Neutrophil (primary cell): ENCODE results near the gene EIF4EBP2.

Source experiments
- H3K27ac ChIP-seq: fragments of 200-600 bp; sonication (generic); 2 replicates; pipeline ENCODE4 v1.5.1; 2016; ENCODE audit warnings: mild to moderate bottlenecking, moderate library complexity
- H3K27me3 ChIP-seq: fragments of 200-600 bp; sonication (generic); 2 replicates; pipeline ENCODE4 v1.6.0; 2016; ENCODE audit warnings: mild to moderate bottlenecking
- H3K36me3 ChIP-seq: fragments of 200-600 bp; sonication (generic); 2 replicates; pipeline ENCODE4 v1.5.1; 2017
- H3K4me1 ChIP-seq, 2 experiments: fragments of 200-600 bp in 1 of 2; sonication (generic) in 1 of 2; 1 replicate in 1 of 2; 2 replicates in 1 of 2; pipeline versions ENCODE4 v1.5.1 to v1.6.1; 2013 to 2016; ENCODE audit warnings: low read depth in 1 of 2, low read length in 1 of 2, mild to moderate bottlenecking in 1 of 2, moderate library complexity in 1 of 2; ENCODE audit not compliant: control insufficient read depth in 1 of 2, insufficient read depth in 1 of 2
- H3K4me3 ChIP-seq, 2 experiments: fragments of 200-600 bp in 1 of 2; sonication (generic) in 1 of 2; 1 replicate in 1 of 2; 2 replicates in 1 of 2; pipeline ENCODE4 v1.5.1; 2013 to 2016; ENCODE audit warnings: low read depth in 1 of 2, low read length in 1 of 2, mild to moderate bottlenecking in 1 of 2, moderate library complexity in 1 of 2
- H3K9me3 ChIP-seq: fragments of 200-600 bp; sonication (generic); 2 replicates; pipeline ENCODE4 v1.5.1; 2016
- TF ChIP-seq, protein P1 (sequence below): fragments of 200-600 bp; sonication (generic); IDR thresholded peaks from 2 replicates; pipeline ENCODE4 v1.5.1; 2016; ENCODE audit warnings: antibody characterized with exemption

Gene EIF4EBP2

DNA sequence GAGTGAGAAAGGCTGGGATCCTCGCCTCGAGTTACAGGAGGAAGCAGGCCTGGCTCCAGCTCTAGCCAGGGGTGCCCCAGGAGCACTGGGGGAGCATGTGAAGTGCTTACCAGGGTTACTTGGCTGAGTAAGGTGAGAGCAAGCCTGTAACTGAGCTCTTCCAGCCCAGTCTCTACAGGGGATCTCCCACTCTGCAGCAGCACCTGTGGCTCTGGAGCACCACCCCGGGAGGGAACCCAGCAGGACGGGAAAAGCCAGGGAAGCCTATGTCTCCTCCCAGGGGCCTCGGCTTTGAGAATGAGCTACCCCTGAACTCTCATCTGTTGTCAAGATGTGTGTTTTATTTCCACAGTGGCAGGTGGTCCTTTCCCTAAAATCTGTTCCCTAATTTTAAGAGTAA is 32.1 kb upstream of the EIF4EBP2 start:
- Histone ChIP-seq H3K4me3 (no peak overlapping the region), H3K27me3 (no peaks in the 10 kb centered on the region), H3K4me1 (no peaks in the 10 kb centered on the region), H3K9me3 (no peaks in the 10 kb centered on the region), H3K36me3 (no peaks in the 10 kb centered on the region), H3K27ac (no peak overlapping the region)
- TF ChIP-seq, protein P1, sequence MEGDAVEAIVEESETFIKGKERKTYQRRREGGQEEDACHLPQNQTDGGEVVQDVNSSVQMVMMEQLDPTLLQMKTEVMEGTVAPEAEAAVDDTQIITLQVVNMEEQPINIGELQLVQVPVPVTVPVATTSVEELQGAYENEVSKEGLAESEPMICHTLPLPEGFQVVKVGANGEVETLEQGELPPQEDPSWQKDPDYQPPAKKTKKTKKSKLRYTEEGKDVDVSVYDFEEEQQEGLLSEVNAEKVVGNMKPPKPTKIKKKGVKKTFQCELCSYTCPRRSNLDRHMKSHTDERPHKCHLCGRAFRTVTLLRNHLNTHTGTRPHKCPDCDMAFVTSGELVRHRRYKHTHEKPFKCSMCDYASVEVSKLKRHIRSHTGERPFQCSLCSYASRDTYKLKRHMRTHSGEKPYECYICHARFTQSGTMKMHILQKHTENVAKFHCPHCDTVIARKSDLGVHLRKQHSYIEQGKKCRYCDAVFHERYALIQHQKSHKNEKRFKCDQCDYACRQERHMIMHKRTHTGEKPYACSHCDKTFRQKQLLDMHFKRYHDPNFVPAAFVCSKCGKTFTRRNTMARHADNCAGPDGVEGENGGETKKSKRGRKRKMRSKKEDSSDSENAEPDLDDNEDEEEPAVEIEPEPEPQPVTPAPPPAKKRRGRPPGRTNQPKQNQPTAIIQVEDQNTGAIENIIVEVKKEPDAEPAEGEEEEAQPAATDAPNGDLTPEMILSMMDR, result no peak

DNA sequence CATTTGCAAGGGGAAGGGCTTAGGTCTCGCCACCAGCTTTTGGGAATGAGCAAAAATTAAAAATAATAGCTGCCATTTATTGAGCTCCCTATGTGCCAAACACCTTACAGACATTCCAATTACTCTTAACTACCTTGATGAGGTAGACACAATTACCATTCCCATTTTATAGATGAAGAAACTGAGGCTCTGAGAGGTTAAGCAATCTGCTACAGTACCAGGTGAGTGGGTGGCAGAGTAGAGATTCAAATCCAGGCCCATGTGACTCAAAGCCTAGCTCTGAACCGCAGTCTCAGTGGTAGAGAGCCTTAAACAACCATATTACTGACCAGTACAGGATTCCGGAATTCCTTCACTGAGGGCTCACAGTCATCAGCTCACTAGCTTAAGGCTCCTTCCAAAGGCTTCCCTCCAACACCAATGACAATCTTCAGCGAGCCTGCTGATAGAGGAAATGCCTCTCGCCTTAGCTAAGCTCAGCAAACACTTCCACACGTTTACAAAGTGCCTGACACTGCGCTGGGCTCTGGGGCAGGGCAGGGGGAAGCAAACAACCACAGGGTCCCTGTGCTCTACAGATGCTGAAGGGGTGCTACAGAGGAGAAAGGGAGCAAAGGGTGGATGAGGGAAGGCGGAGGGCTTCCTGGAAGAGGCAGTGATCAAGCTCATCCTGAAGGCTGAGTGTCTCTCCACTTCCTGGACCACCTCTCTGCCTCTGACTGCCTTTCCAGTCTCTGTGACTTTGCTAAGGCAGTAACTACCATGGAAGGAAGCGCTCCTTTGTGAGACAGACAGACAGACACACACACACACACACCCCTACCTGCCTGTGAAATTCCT is 28.9 kb upstream of the EIF4EBP2 start:
- TF ChIP-seq, protein P1, result no peak
- Histone ChIP-seq H3K9me3 (no peaks in the 10 kb centered on the region), H3K36me3 (no peaks in the 10 kb centered on the region), H3K27ac (no peak overlapping the region), H3K27me3 (peaks cover 4% of the 10 kb centered on the region), H3K4me1 (no peaks in the 10 kb centered on the region), H3K4me3 (no peak overlapping the region)

DNA sequence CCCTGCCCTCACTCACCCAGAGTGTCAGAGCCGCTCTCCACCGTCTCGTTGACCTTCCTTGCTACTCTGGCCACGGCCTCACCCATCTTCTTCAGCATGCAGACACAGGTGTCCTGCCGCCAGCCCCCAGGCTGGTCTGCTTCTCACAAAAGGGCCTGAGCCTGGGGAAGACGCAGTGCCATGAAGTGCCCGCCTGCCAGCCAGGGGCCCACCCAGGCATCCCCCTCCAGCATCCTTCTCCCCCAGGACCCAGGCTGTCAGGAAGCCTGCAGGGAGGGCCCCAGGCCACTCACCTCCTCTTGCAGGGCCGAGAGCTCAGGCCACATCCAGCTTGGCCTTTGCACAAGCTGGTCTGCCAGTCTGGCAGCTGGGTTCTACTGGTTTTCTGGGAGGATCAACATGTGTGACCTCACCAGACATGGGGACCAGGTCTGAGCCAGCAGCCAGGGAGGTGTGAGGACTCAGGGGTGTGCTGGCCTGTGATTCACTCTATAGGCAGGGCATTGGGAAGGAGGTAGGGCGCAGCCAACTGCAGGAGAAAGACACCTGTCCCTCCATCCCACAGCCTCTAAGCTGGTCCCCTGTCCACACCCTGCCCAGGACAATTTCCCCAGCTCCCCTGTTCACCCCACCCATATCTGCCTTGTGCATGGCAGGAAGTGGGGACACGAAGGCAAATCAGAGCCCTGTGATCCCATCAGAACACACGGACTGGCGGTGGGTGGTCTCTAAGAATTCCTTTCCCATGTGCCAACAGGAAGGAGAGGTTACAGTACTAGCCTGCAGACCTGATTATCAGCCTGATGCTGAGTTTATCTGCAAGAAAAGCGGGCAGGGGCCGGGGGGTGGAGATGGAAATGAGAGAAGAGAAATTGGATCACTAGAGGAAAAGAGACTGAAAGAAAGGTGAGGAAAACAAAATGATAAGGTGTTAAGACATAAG is 27.2 kb upstream of the EIF4EBP2 start:
- TF ChIP-seq, protein P1, result no peak
- no peak overlapping the region for H3K27ac ChIP-seq
- H3K36me3 ChIP-seq, result no peaks in the 10 kb centered on the region
- H3K4me1 ChIP-seq, result peaks cover 4% of the 10 kb centered on the region in 2 experiments
- peaks cover 21% of the 10 kb centered on the region for H3K27me3 ChIP-seq
- H3K4me3 ChIP-seq, result no peak overlapping the region
- no peaks in the 10 kb centered on the region for H3K9me3 ChIP-seq

DNA sequence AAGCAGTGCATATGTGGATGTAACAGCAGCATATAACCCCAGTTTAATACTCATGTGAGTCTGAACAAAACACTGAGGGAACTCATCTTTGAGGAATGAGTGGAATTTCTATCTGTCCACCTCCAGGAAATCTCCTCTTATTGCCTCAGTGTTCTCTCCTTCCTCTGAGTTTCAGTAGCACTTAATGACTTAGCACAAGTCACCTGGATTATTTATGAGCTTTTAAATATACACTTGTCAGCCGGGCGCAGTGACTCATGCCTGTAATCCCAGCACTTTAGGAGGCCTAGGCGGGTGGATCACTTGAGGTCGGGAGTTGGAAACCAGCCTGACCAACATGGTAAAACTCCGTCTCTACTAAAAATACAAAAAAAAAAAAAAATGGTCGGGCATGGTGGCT is 25.8 kb upstream of the EIF4EBP2 start:
- TF ChIP-seq, protein P1, result no peak
- H3K36me3 ChIP-seq, result no peaks in the 10 kb centered on the region
- no peak overlapping the region for H3K4me3 ChIP-seq
- no peak overlapping the region for H3K27ac ChIP-seq
- peaks cover 15 to 16% of the 10 kb centered on the region in 2 experiments for H3K4me1 ChIP-seq
- H3K27me3 ChIP-seq, result peaks cover 35% of the 10 kb centered on the region
- no peaks in the 10 kb centered on the region for H3K9me3 ChIP-seq

DNA sequence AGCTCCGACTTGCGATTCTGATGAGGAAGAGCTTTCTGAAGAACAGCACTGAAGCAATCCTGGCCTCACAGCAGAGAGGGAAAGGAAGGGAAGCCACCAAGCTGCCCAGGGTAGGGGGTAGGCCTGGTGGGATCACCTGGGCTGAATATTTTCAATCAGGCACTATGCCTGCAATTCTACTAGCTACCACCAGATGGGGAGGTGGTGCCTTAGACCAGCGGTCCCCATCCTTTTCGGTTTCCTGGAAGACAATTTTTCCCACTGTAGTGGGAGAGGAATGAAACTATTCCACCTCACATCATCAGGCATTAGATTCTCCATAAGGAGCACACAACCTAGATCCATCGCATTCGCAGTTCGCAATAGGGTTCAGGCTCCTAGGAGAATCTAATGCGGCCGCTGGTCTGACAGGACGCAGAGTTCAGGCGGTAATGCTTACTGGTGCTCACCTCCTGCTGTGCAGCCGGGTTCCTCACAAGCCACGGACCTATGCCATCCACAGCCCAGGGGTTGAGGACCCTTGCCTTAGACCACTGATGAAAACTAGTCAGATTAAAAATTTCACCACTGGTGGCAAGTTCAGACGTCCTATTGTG is 24.3 kb upstream of the EIF4EBP2 start:
- Histone ChIP-seq H3K4me3 (no peak overlapping the region), H3K4me1 (peaks cover 15 to 17% of the 10 kb centered on the region in 2 experiments), H3K27ac (no peak overlapping the region), H3K36me3 (no peaks in the 10 kb centered on the region), H3K9me3 (no peaks in the 10 kb centered on the region), H3K27me3 (peaks cover 48% of the 10 kb centered on the region)
- TF ChIP-seq, protein P1, result peak; percentile 61
